CD14-positive monocyte (primary cell): Measurements from ENCODE around the gene ASPSCR1. TPM values are rescaled to one million over a fixed set of nuclear protein-coding genes. Genes with fewer than 3 reads are reported as not detected.
"Not testable (repeated sequence)": the region's sequence is repeated elsewhere in the genome, so short reads cannot be mapped to it uniquely, and the experiment has no call there.

Source experiments
- DNase-seq, 3 donors: peaks; one replicate each; pipeline ENCODE4 v3.0.0-alpha.2; 2011 to 2022
- H2AFZ ChIP-seq: 2 replicates; pipeline ENCODE4 v1.6.0; 2012; ENCODE audit warnings: mild to moderate bottlenecking, low read depth, low read length, inconsistent platforms; ENCODE audit not compliant: insufficient read depth, poor library complexity, severe bottlenecking
- H3K27ac ChIP-seq, 2 donors: 1 replicate in 1 of 2; 2 replicates in 1 of 2; pipeline ENCODE4 v1.5.1; 2012 to 2013; ENCODE audit warnings: low read length in 2 of 2, control low read depth in 1 of 2, inconsistent platforms in 1 of 2, low read depth in 1 of 2, mild to moderate bottlenecking in 1 of 2
- H3K27me3 ChIP-seq, 2 donors: one replicate each; pipeline versions ENCODE4 v1.6.0 to v1.6.1; 2011 to 2013; ENCODE audit warnings: low read length in 2 of 2; ENCODE audit not compliant: control insufficient read depth in 2 of 2, insufficient read depth in 2 of 2
- H3K36me3 ChIP-seq, 2 donors: replicated peaks in 1 of 2; 1 replicate in 1 of 2; 2 replicates in 1 of 2; pipeline versions ENCODE4 v1.5.1 to v1.6.1; 2012 to 2013; ENCODE audit warnings: low read length in 2 of 2, control low read depth in 1 of 2, inconsistent platforms in 1 of 2, mild to moderate bottlenecking in 1 of 2; ENCODE audit not compliant: insufficient read depth in 2 of 2, control insufficient read depth in 1 of 2
- H3K4me1 ChIP-seq, 2 donors: 1 replicate in 1 of 2; 2 replicates in 1 of 2; pipeline versions ENCODE4 v1.5.1 to v1.6.1; 2012 to 2013; ENCODE audit warnings: low read length in 2 of 2, control low read depth in 1 of 2, inconsistent platforms in 1 of 2, mild to moderate bottlenecking in 1 of 2, moderate library complexity in 1 of 2; ENCODE audit not compliant: insufficient read depth in 2 of 2, control insufficient read depth in 1 of 2
- H3K4me2 ChIP-seq: replicated peaks from 2 replicates; pipeline ENCODE3; 2012; ENCODE audit warnings: low read length, moderate library complexity, mild to moderate bottlenecking; ENCODE audit not compliant: poor library complexity, severe bottlenecking; ENCODE audit errors: extremely low read depth
- H3K4me3 ChIP-seq, 3 experiments: fragments of 200-600 bp in 1 of 3; sonication (generic) in 1 of 3; replicated peaks in 1 of 3; 1 replicate in 2 of 3; 2 replicates in 1 of 3; pipeline ENCODE4 v1.5.1; 2011 to 2013; ENCODE audit warnings: low read length in 3 of 3, mild to moderate bottlenecking in 3 of 3, control low read depth in 2 of 3, low read depth in 2 of 3, inconsistent platforms in 1 of 3, moderate library complexity in 1 of 3
- H3K79me2 ChIP-seq: 2 replicates; pipeline ENCODE4 v1.6.0; 2012; ENCODE audit warnings: mild to moderate bottlenecking, control low read depth, inconsistent platforms, low read length, moderate library complexity; ENCODE audit not compliant: insufficient read depth
- H3K9ac ChIP-seq: 2 replicates; pipeline ENCODE4 v1.6.0; 2017; ENCODE audit warnings: low read length, mild to moderate bottlenecking; ENCODE audit not compliant: insufficient read depth, poor library complexity, severe bottlenecking
- H3K9me3 ChIP-seq, 2 donors: replicated peaks in 1 of 2; 1 replicate in 1 of 2; 2 replicates in 1 of 2; pipeline versions ENCODE4 v1.5.1 to v1.6.1; 2012 to 2013; ENCODE audit warnings: low read length in 2 of 2, control low read depth in 1 of 2; ENCODE audit not compliant: control insufficient read depth in 1 of 2, insufficient read depth in 1 of 2
- H4K20me1 ChIP-seq: 2 replicates; pipeline ENCODE4 v1.6.0; 2012; ENCODE audit warnings: mild to moderate bottlenecking, low read length, control low read depth, moderate library complexity; ENCODE audit not compliant: insufficient read depth
- H3K27ac Mint-ChIP-seq, 7 donors: one replicate each; pipeline ENCODE4 v1.8.0; 2020; ENCODE audit warnings: mild to moderate bottlenecking in 7 of 7, mixed read lengths in 7 of 7, moderate library complexity in 6 of 7, inconsistent platforms in 2 of 7
- H3K27me3 Mint-ChIP-seq, 3 donors: one replicate each; pipeline ENCODE4 v1.8.0; 2021 to 2022; ENCODE audit warnings: low read depth in 3 of 3, mild to moderate bottlenecking in 3 of 3, mixed read lengths in 3 of 3, moderate library complexity in 3 of 3, inconsistent platforms in 1 of 3
- H3K36me3 Mint-ChIP-seq, 2 donors: one replicate each; pipeline ENCODE4 v1.8.0; 2020; ENCODE audit warnings: mixed read lengths in 2 of 2, inconsistent platforms in 1 of 2, mild to moderate bottlenecking in 1 of 2
- H3K4me1 Mint-ChIP-seq: one replicate; pipeline ENCODE4 v1.8.0; 2020; ENCODE audit warnings: mild to moderate bottlenecking, mixed read lengths
- H3K4me3 Mint-ChIP-seq, 2 donors: one replicate each; pipeline ENCODE4 v1.8.0; 2020; ENCODE audit warnings: mild to moderate bottlenecking in 2 of 2, mixed read lengths in 2 of 2, moderate library complexity in 1 of 2
- H3K9me3 Mint-ChIP-seq, 7 donors: one replicate each; pipeline ENCODE4 v1.8.0; 2020 to 2022; ENCODE audit warnings: mixed read lengths in 7 of 7, mild to moderate bottlenecking in 6 of 7, moderate library complexity in 6 of 7, inconsistent platforms in 2 of 7
- WGBS: methylation state at CpG from one replicate; pipeline ENCODE4 v1.1.5; 2013; ENCODE audit warnings: missing lambda C conversion rate; ENCODE audit not compliant: insufficient coverage; 5-methylcytosine and 5-hydroxymethylcytosine counted together
- intact Hi-C, 2 donors: fragments of 100-400 bp; cut with micrococcal nuclease; formaldehyde crosslinking; loops; one replicate each; pipeline versions ENCODE4 v1.15.0 to v1.15.1; 2023
- polyA plus RNA-seq, 3 donors: library from polyadenylated mRNA; depleted of rRNA in 1 of 3; unstranded in 2 of 3; stranded (reverse) in 1 of 3; fragments of 300-500 nt in 2 of 3; fragments of >200 nt in 1 of 3; fragmentation: Illumina TruSeq in 2 of 3; gene quantifications; 1 replicate in 2 of 3; 2 replicates in 1 of 3; pipeline ENCODE4 v1.2.3, GENCODE V29; 2012 to 2021
- TF ChIP-seq, protein P1 (sequence below): fragments of 200-600 bp; IDR thresholded peaks from one replicate; pipeline ENCODE4 v1.8.0; 2022; ENCODE audit warnings: antibody characterized with exemption, mild to moderate bottlenecking

ASPSCR1 gene
- polyA plus RNA-seq, 3 donors = 25.5 to 31.9 (median 25.6) TPM

DNA sequence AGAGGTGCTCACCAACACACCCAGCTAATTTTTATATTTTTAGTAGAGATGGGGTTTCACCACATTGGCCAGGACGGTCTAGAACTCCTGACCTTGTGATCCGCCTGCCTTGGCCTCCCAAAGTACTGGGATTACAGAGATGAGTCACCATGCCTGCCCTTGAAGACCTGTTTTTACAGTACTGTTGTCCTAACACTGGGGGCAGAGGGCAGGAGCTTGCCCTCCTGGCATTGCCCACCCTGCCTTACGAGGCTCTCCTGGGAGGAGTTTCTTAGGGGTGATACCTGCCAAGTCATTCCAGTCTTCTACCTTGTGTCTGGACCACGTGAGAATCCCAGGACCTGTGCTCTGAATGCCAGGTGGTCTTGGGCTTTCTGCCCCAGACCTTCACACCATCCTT lies 2.7 kb downstream of the ASPSCR1 start:
- H3K4me3 Mint-ChIP-seq = no peak overlapping the region
- Histone ChIP-seq H3K27ac (no peak overlapping the region), H3K9me3 (no peaks in the 10 kb centered on the region), H3K9ac (no peak overlapping the region), H3K4me2 (no peak overlapping the region), H3K4me1 (peaks cover 24 to 29% of the 10 kb centered on the region in 2 donors), H3K79me2 (peaks cover 12% of the 10 kb centered on the region), H3K27me3 (no peaks in the 10 kb centered on the region), H3K4me3 (no peak overlapping the region), H2AFZ (no peak overlapping the region), H3K36me3 (peaks cover 12 to 21% of the 10 kb centered on the region in 2 donors), H4K20me1 (no peaks in the 10 kb centered on the region)
- H3K27me3 Mint-ChIP-seq = peaks cover 2 to 7% (median 3%) of the 10 kb centered on the region in 3 donors
- 87% methylated on average over 3 of the region's 4 CpGs for WGBS
- H3K36me3 Mint-ChIP-seq = peaks cover 22 to 52% of the 10 kb centered on the region in 2 donors
- no peaks in the 10 kb centered on the region for H3K9me3 Mint-ChIP-seq
- H3K4me1 Mint-ChIP-seq = peaks cover 33% of the 10 kb centered on the region
- no peak overlapping the region for H3K27ac Mint-ChIP-seq
- intact Hi-C loops = no loop called here
- TF ChIP-seq, protein P1, sequence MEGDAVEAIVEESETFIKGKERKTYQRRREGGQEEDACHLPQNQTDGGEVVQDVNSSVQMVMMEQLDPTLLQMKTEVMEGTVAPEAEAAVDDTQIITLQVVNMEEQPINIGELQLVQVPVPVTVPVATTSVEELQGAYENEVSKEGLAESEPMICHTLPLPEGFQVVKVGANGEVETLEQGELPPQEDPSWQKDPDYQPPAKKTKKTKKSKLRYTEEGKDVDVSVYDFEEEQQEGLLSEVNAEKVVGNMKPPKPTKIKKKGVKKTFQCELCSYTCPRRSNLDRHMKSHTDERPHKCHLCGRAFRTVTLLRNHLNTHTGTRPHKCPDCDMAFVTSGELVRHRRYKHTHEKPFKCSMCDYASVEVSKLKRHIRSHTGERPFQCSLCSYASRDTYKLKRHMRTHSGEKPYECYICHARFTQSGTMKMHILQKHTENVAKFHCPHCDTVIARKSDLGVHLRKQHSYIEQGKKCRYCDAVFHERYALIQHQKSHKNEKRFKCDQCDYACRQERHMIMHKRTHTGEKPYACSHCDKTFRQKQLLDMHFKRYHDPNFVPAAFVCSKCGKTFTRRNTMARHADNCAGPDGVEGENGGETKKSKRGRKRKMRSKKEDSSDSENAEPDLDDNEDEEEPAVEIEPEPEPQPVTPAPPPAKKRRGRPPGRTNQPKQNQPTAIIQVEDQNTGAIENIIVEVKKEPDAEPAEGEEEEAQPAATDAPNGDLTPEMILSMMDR = no peak
- DNase-seq = no peak

DNA sequence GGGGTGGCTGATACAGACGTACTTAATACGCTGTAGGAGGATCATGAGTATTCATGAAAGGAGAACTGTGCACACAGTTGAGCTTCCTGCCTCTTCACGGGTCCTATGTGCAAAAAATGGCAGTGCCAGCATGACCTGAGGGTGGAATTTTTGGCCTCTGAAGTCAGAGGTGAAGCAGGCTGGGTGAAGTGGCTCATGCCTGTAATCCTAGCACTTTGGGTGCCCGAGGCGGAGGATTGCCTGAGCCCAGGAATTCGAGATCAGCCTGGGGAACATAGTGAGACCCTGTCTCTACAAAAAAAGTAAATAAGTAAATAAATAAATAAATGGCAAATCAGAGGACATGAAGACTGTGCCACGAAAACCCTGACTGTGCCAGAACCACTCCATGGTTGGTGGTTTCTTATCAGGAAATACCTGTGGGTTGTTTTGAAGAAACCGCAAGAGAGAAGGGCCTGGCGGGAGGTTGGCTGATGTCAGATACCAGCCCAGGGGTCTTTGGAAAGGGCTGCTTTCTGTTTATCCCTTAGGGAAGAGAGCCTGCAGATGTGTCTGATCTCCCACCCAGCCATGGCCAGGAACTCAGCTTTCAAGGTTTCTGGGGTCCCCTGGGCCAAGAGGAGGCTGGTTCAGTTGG lies 3.4 kb downstream of the ASPSCR1 start:
- H3K27ac ChIP-seq = no peak overlapping the region
- intact Hi-C loops = no loop called here
- peaks cover 24 to 28% of the 10 kb centered on the region in 2 donors for H3K4me1 ChIP-seq
- Mint-ChIP-seq H3K4me1 (peaks cover 33% of the 10 kb centered on the region), H3K27ac (no peak overlapping the region), H3K9me3 (no peaks in the 10 kb centered on the region), H3K36me3 (peaks cover 27 to 59% of the 10 kb centered on the region in 2 donors), H3K4me3 (no peak overlapping the region), H3K27me3 (peaks cover 0 to 7% (median 2%) of the 10 kb centered on the region in 3 donors)
- peaks cover 19 to 28% of the 10 kb centered on the region in 2 donors for H3K36me3 ChIP-seq
- no peak overlapping the region for H3K9ac ChIP-seq
- peaks cover 12% of the 10 kb centered on the region for H3K79me2 ChIP-seq
- no peak overlapping the region for H2AFZ ChIP-seq
- DNase-seq = no peak
- no peak overlapping the region for H3K4me3 ChIP-seq
- H3K4me2 ChIP-seq = no peak overlapping the region
- TF ChIP-seq, protein P1 = no peak
- WGBS = 28% methylated on average over 6 of the region's 9 CpGs
- H3K9me3 ChIP-seq = no peaks in the 10 kb centered on the region
- no peaks in the 10 kb centered on the region for H3K27me3 ChIP-seq
- no peaks in the 10 kb centered on the region for H4K20me1 ChIP-seq

DNA sequence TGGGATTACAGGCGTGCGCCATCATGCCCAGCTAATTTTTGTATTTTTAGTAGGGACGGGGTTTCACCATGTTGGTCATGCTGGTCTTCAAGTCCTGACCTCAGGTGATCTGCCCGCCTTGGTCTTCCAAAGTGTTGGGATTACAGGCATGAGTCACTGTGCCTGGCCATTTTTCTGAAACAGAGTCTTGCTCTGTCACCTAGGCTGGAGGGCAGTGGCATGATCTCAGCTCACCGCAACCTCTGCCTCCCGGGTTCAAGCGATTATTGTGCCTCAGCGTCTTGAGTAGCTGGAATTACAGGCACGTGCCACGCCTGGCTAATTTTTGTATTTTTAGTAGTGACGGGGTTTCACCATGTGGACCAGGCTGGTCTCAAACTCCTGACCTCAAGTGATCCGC lies 4.1 kb downstream of the ASPSCR1 start:
- H2AFZ ChIP-seq, H3K9ac ChIP-seq, H4K20me1 ChIP-seq, H3K4me3 ChIP-seq, H3K4me3 Mint-ChIP-seq, DNase-seq, H3K4me2 ChIP-seq, H3K27me3 ChIP-seq, H3K9me3 Mint-ChIP-seq, H3K27ac ChIP-seq, H3K27me3 Mint-ChIP-seq, intact Hi-C loops, H3K27ac Mint-ChIP-seq, H3K9me3 ChIP-seq: not testable (repeated sequence)
- Mint-ChIP-seq H3K4me1 (peaks cover 29% of the 10 kb centered on the region), H3K36me3 (peaks cover 32 to 65% of the 10 kb centered on the region in 2 donors)
- Histone ChIP-seq H3K36me3 (peaks cover 25 to 34% of the 10 kb centered on the region in 2 donors), H3K4me1 (peaks cover 21 to 26% of the 10 kb centered on the region in 2 donors), H3K79me2 (peaks cover 12% of the 10 kb centered on the region)
- WGBS = 99% methylated on average over 10 of the region's 12 CpGs
